GM21367 (cell line): Measurements from ENCODE around the gene CENPX.
A peak's percentile ranks its signal among the peaks of the same experiment; 100 is the strongest.
"Not testable (repeated sequence)": the region's sequence is repeated elsewhere in the genome, so short reads cannot be mapped to it uniquely, and the experiment has no call there.

Experiments used
- ATAC-seq: cut with Tn5 transposase; IDR thresholded peaks from one replicate; pipeline ENCODE4 v1.9.1; 2021; ENCODE audit not compliant: unreplicated experiment

Gene CENPX

DNA sequence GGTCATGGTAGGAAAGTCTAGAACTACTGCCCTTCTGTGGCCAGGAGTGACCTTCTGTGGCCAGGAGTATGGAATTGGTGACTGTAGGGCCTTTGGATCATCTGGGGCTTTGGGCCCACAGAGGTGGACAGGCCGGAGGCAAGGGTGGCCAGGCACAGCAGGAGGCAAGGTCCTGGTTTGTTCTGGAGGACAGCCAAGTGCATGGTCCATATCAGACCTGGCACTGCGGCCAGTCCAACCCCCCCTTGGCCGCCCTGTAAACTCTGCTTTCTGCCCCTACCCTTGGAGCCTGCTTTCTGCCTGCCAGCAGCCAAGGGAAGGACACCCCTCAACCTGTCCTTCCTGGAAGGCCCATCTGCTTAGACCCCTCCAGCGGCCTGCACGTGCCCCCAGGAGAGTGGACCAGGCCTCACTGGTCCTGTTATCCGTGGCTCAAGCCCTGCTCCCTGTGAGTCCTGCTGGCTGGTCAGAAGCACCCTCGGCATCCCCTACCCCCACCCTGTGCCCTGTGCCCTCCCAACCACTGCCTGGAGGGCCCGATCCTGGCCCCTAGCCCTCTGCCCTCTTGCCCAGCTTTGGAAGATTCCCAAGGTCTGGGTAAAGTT is 17.1 kb upstream of the CENPX start:
- ATAC-seq: no peak

- ATAC-seq: not testable (repeated sequence)
Measured at GRCh38 chr17:82038796-82039409, 16.2 kb upstream of the CENPX start.

DNA sequence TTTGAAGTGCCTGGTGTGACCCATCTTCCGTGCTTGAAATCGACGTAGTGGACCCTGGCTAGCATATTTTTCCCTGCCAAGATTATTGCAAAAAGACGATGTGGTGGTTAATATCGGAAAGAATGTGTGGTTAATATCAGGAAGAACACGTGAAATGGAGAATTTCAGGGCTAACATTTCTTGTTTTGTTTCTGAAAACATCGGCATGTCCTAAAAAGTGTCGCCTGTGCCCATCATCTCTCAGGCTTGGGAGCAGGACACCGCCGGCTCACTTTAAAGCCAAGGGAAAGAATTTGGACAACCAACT is 15.2 kb upstream of the CENPX start:
- ATAC-seq: no peak

DNA sequence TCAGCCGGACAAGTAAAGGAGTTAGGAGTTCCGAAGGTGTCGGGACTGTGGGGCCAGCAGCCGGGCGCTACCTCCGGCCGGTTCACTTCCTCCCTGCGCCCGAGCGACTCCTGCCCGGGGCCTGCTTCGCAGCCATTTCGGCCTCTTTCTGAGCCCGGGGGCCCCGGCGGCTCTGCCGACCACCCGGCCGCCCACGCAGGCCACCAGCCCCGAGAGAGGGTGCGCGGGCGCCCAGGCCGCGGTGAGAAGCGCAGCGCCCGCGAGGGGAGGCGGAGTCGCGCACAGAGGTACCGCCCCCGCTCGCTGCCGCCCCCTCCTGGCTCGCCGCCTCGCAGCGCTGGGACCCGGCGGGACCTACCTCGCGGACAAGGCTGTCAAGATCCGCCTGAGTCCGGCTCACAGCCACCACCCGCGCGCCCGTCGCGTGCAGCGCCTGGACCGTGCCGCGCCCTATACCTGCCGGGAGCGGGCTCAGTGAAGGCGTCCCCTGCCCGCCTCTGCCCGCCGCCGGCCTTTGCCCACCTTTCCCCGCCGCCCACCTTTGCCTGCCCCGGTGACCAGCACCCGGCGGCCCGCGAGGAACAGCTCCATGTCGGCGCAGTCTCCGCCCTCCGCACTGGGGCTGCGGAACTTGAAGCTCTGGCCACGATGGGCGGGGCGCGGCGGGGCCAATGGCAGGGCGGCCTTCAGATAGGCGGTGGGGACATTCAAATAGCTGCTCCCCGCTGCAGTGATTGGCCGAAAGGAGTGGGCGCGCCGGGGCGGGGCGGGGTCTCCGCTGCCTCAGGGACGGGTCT is 14.6 kb upstream of the CENPX start, which contains the start of gene DCXR:
Gene DCXR, minus strand, starts transcription at position 606 of the 797 bp plus-strand sequence. Its CDS starts 15 bp downstream, at position 591.
- peak; percentile 83 for ATAC-seq

DNA sequence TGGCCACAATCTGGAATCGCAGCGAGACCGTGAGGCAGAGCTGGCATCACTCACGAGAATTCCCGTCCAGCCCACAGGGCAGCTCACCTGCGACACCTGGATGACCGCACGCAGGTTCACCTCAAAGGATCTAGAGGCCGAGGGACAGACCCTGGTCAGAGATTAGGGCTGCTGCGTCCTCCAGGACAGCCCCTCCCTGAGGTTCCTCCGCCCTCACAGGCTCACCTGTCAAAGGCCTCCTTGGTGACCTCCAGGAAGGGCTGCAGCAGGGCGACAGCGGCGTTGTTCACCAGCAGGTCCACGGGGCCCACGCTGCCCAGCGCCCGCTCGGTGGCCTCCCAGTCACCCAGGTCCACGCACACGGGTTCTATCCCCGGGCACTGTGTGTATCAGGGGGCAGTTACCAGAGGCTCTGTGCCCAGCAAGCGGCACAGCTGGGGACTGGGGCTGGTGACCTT is 14.0 kb upstream of the CENPX start:
- no peak for ATAC-seq

DNA sequence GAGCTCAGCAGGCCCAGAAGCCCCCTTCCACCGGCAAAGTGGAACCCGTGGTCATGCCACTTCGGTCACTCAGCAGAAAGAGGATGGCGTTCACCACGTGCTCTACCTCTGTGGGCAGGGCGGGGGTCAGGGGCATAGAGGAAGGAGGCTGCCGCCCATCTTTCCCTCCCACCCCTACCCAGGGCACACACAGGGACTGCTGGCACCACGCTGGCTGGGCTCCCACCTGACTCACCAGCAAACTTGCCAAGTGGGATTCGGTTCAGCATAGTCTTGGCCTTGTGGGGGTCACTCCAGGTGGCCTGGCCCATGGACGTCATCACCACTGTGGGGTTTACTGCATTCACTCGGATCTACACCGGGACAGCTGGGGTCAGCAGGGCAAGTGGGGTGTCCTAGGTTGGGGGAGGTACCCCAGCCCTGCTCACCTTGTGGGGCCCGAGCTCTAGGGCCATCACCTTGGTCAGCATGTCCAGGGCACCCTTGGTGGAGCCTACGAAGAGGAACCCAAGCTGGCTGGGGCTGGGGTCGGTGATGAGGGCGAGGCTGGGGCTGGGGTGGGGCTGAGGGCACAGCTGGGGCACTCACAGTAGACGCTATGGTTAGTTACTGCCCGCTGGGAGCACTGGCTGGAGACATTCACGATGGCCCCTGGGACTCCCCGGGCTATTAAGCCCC is 13.4 kb upstream of the CENPX start:
- ATAC-seq: no peak

DNA sequence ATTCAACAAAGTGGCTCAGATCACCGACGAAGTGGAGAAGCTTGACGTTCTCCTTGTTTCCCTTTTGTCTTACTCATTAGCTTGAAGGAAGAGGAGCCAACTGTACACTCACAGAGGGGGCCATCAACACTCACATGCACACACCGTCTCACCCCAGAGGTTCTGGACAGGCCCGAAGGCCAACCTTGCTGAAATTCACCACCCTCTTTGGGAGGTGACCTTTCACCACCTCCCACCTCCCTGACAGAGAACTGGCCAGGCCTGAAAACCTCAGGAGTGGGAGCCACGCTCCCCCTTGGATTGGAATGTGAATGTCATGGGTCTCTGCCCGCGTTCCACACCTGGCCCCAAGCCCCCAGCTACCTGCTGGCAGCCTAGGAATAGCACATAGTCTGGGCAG is 12.8 kb upstream of the CENPX start:
- no peak for ATAC-seq

DNA sequence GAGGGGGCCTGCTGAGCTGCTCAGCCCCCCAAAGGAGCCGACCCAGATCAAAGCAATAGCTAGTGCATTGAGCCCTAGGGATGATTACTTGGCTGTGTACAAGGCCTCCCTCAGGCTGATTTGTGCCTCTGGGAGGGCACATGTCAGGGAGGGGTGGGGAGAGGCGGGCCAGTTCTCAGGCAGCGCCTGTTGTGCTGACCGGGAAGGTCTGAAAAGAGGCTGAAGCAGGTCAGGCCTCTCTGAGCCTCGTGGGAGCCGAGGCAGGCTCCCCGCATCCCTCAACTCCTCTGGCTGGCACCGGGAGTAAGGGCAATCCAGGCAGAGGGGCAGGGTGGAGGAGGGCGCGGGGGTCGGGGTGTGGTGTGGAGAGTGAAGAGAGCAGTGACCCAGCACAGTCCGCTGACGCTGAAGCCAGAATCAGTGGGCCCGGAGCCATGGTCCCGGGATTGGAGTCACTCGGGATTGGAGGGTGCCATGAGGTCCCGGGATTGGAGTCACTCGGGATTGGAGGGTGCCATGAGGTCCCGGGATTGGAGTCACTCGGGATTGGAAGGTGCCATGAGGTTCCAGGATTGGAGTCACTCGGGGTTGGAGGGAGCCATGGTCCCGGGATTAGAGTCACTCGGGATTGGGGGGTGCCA is 11.8 kb upstream of the CENPX start:
- no peak for ATAC-seq

DNA sequence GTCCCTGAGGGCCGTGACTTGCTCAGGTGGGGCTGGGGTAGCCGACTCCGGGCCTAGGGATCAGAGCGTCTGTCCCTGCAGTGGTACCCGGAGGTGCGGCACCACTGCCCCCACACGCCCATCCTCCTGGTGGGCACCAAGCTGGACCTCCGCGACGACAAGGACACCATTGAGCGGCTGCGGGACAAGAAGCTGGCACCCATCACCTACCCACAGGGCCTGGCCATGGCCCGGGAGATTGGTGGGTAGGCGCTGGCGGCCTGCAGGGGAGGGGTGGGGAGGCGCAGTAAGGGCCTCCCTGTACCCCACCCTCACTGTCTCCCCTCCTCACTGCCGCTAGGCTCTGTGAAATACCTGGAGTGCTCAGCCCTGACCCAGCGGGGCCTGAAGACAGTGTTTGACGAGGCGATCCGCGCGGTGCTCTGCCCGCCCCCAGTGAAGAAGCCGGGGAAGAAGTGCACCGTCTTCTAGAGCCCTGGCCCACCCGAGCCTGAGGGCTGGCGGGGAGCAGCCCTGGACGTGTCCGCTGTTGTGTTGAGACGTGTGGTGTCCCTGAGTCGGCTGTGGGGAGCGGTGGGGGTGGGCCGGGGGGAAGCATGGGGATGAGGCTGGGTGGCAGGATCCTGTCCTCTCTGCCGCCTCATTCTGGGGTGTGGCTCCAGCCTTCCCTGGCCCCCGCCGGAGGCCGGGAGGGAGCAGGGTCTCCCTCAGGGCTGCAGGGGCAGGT is 10.8 kb upstream of the CENPX start:
- no peak for ATAC-seq

DNA sequence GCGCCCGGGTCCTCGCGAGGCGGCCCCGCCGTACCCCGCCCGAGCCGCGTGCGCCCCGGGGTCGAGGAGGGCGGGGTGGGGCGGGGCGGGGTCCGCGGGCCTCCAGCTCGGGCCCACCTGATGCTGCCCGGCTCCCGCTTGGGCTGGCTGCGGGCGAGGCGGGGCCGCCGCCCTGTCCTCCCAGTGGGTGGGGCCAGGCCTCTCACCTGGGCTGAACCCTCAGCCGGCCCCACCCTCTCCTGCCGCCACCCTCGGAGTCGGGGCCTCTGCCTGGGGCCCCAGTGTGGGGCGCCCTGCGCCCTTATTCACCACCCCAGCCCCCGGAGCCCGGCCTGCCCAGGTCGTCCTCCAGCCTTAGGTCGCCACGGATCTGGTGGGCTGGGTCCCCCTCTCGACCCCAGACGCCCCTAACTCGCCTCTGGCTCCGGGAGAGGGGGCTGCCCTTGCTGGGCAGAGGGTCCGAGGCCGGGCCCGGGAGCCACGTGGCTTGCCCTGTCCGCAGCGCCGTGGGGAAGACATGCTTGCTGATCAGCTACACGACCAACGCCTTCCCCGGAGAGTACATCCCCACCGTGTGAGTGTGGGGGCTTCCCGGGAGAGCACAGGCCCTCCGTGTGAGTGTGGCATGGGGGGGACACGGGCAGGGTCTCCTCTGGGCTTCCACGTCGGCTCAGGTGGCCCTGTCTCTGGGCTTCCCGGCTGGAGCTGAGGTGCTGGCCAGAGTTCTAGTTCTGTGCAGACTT is 9.4 kb upstream of the CENPX start:
- no peak for ATAC-seq

DNA sequence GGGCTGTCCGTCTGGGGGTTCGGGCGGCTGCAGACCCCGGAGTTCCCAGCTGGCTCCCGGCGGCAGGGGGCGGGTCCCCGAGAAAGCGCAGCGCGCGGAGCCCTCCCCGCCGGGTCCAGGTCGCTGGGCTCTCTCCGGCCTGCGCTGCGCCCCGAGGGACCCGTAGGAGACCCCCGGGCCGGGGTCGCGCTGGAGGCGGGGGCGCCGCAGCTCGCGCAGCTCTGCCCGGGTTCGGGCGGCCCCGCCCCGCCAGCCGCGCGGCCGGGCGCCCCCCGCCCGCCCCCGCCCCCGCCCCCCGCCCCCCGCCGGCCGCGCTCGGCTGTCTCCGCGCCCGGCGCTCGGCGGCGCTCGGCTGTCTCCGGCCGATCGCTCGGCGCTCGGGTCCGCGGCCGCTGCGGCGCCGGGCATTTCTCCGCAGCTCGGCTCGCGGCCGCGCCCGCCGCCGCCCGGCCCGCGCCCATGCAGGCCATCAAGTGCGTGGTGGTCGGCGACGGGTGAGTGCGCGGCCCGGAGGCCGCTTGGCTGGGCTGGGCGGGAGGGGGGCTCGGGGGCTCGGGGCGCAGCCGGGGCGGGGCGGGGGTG is 8.7 kb upstream of the CENPX start, which contains the start of gene RAC3:
Gene RAC3, plus strand, starts transcription at position 376 of the 582 bp plus-strand sequence. Its CDS starts 84 bp downstream, at position 460.
- no peak for ATAC-seq

GRCh38 chr17:82030470-82031302 is 8.0 kb upstream of the CENPX start:
- ATAC-seq: no peak

GRCh38 chr17:82029990-82030469 is 7.4 kb upstream of the CENPX start:
- ATAC-seq: no peak

- no peak for ATAC-seq
Measured at GRCh38 chr17:82029391-82029790, 6.7 kb upstream of the CENPX start.

DNA sequence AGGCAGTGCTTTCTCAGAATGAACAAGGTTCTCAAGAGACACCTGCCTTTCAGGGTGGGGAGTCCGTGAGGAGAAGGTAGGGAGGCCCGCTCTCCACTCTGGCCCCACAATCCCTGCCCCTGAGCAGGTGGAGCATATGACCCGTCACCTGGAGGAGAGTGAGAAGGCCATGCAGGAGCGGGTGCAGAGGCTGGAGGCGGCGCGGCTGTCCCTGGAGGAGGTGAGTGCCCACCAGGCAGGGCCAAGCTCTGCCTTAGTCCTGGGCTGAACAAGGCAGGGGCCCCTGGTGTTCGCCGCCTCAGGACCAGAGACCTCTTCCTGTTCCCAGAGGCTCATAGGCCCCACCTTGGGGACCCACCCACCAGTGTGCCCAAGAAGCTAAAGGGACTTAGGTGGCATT is 6.3 kb upstream of the CENPX start:
- ATAC-seq: no peak

GRCh38 chr17:82028246-82028645 is 5.6 kb upstream of the CENPX start:
- no peak for ATAC-seq

DNA sequence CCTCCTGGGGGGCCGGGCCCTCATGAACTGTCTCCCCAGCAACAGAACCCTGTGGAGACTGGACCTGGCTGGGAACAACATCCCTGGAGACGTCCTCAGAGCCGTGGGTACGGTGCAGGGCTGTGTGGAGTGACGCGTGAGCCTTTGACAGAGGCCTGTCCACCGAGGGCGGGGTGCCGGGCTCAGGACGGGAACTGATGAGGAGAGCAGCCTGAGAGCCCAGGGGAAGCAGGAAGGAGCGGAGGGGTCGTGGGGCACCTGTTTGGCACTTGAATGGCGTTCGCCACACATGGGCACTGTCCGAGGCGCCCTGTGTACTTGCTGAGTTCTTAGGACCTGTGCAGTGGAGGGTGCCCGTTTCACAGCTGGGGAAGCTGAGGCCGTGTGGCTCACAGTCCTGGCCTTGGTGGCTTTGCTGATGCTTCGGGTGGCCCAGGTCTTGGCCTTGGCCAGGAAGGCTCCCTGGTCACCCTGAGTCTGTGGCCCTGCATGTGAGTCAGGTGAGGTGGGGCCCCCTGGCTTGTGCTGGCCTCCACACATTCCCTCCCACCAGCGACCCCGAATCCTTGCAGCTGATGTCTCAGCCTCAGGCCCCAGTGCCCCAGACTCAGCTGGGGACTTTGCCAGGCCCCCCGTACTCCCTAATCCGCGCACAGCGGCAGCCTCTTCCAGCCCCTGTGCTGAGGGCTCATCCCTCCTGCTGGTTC is 2.9 kb upstream of the CENPX start:
- no peak for ATAC-seq

- no peak for ATAC-seq
Measured at GRCh38 chr17:82024859-82025258, 2.2 kb upstream of the CENPX start.
